Keratinocyte (primary cell): Measurements from ENCODE around the gene ZDHHC21. TPM values are rescaled to one million over a fixed set of nuclear protein-coding genes. Genes with fewer than 3 reads are reported as not detected.

Experiments
- DNase-seq: peaks from one replicate; pipeline ENCODE4 v3.0.0-alpha.2; 2011; ENCODE audit warnings: low read depth, missing footprints, low spot score
- FAIRE-seq: peaks from 2 replicates; lab custom pipeline; 2011; peaks lifted over from hg19 to GRCh38; lab: Jason Lieb, UNC
- H2AFZ ChIP-seq: 2 replicates; pipeline ENCODE4 v1.6.0; 2012; ENCODE audit warnings: low read length, control low read depth, inconsistent platforms; ENCODE audit not compliant: control insufficient read depth
- H3K27ac ChIP-seq: 2 replicates; pipeline ENCODE4 v1.5.1; 2011; ENCODE audit warnings: low read length; ENCODE audit not compliant: control insufficient read depth, insufficient read depth
- H3K27me3 ChIP-seq: 3 replicates; pipeline ENCODE4 v1.6.0; 2011; ENCODE audit warnings: low read length; ENCODE audit not compliant: control insufficient read depth, insufficient read depth; ENCODE audit errors: extremely low read depth
- H3K36me3 ChIP-seq, 2 experiments: 2 replicates in 1 of 2; 3 replicates in 1 of 2; pipeline ENCODE4 v1.5.1; 2011; ENCODE audit warnings: low read length in 2 of 2, mild to moderate bottlenecking in 1 of 2; ENCODE audit not compliant: control insufficient read depth in 2 of 2, insufficient read depth in 2 of 2; ENCODE audit errors: extremely low read depth in 1 of 2
- H3K4me1 ChIP-seq: 3 replicates; pipeline ENCODE4 v1.5.1; 2011; ENCODE audit warnings: low read length; ENCODE audit not compliant: control insufficient read depth, insufficient read depth; ENCODE audit errors: extremely low read depth
- H3K4me2 ChIP-seq: 3 replicates; pipeline ENCODE4 v1.6.0; 2011; ENCODE audit warnings: low read depth, low read length; ENCODE audit not compliant: control insufficient read depth, insufficient read depth; ENCODE audit errors: extremely low read depth
- H3K4me3 ChIP-seq, 3 experiments: fragments of 200-600 bp in 1 of 3; sonication (generic) in 1 of 3; 2 replicates in 2 of 3; 3 replicates in 1 of 3; pipeline ENCODE4 v1.5.1; 2011 to 2016; ENCODE audit warnings: low read length in 3 of 3, mild to moderate bottlenecking in 3 of 3, control low read depth in 2 of 3, inconsistent platforms in 1 of 3, low read depth in 1 of 3, mixed read lengths in 1 of 3, mixed run types in 1 of 3, moderate library complexity in 1 of 3; ENCODE audit not compliant: control insufficient read depth in 2 of 3, insufficient read depth in 2 of 3; ENCODE audit errors: extremely low read depth in 1 of 3
- H3K79me2 ChIP-seq: 2 replicates; pipeline ENCODE4 v1.6.0; 2012; ENCODE audit warnings: low read length; ENCODE audit not compliant: control insufficient read depth, insufficient read depth
- H3K9ac ChIP-seq: 3 replicates; pipeline ENCODE4 v1.6.0; 2011; ENCODE audit warnings: low read length; ENCODE audit not compliant: control insufficient read depth, insufficient read depth; ENCODE audit errors: extremely low read depth
- H3K9me1 ChIP-seq: 3 replicates; pipeline ENCODE4 v1.6.0; 2011; ENCODE audit warnings: low read length; ENCODE audit not compliant: control insufficient read depth, insufficient read depth; ENCODE audit errors: extremely low read depth
- H3K9me3 ChIP-seq: 2 replicates; pipeline ENCODE4 v1.5.1; 2012; ENCODE audit warnings: low read depth, low read length; ENCODE audit not compliant: control insufficient read depth
- H4K20me1 ChIP-seq: 3 replicates; pipeline ENCODE4 v1.6.0; 2011; ENCODE audit warnings: low read length; ENCODE audit not compliant: control insufficient read depth, insufficient read depth; ENCODE audit errors: extremely low read depth
- EZH2 ChIP-seq: IDR thresholded peaks from one replicate; pipeline ENCODE4 v1.6.1; 2012; ENCODE audit warnings: inconsistent platforms, mild to moderate bottlenecking, low read length, moderate library complexity
- dilution Hi-C: fragments of 300-500 bp; cut with MboI; formaldehyde crosslinking; loops from one replicate; pipeline ENCODE4 v1.7.0; 2020; ENCODE audit warnings: low sequenced_read_pairs; ENCODE audit not compliant: extremely low pct_ligation_motif_present
- polyA plus RNA-seq, 5 experiments: library from polyadenylated mRNA; depleted of rRNA in 3 of 5; stranded (reverse) in 3 of 5; stranded (forward) in 1 of 5; unstranded in 1 of 5; fragments of >200 nt; gene quantifications; 1 replicate in 1 of 5; 2 replicates in 3 of 5; 3 replicates in 1 of 5; pipeline versions ENCODE4 v1.2.1 to v1.2.3, GENCODE V29; 2011 to 2012; ENCODE audit warnings: missing spikeins in 2 of 5, low read depth in 1 of 5, low replicate concordance in 1 of 5
- TF ChIP-seq, protein P1 (sequence below), 3 experiments: IDR thresholded peaks in 1 of 3; conservative IDR thresholded peaks in 1 of 3; optimal IDR thresholded peaks in 1 of 3; 2 replicates in 2 of 3; 3 replicates in 1 of 3; pipeline versions ENCODE3 to v1.5.1; 2011; ENCODE audit warnings: low read length in 3 of 3, mild to moderate bottlenecking in 3 of 3, moderate library complexity in 2 of 3, control low read depth in 1 of 3, inconsistent platforms in 1 of 3; ENCODE audit not compliant: insufficient read depth in 2 of 3; ENCODE audit errors: extremely low read depth in 1 of 3

ZDHHC21 gene
- polyA plus RNA-seq, 1 donor (not counting 4 experiments of a cell fraction or from before 2014, with no cell fraction given) = 4.2 TPM

DNA sequence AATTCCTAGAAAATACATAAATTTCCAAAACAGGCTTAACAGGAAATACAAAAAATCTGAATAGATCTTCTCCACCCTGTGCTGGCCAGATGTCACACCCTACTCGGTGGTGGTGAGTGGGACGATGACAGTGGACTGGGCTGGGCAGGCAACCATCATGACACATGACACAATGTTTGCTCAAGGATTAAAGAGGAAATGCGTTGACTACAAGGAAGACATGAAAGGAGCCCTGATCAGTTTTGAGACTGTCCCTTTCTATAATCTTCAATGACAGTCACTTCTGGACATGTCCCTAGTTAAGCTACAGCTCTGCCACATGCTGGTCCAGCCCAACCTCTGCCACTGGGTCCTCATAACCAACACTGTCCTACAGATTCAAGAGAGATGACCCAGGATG, 99.8 kb downstream of the ZDHHC21 start:
- H3K27ac ChIP-seq = no peak overlapping the region

DNA sequence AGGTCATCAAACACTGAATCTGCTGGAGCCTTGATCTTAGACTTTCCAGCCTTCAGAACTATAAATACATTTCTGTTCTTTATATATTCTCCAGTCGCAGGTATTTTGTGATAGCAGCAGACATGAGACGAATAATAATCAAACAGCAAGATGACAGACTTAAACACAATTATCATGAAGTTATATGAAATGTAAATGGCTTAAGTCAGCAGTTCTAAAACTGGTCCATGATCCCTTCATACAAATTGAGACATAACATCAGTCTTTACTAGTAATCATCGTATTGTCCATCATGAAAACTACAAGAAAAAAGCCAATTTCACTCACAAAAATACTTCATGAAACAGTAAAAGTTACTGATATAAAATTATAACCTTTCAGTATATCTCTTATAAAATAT, 101.8 kb downstream of the ZDHHC21 start:
- H3K27ac ChIP-seq = no peak overlapping the region
- dilution Hi-C loops = no loop called here

More for the DNA sequence above, 99.8 kb downstream of the ZDHHC21 start:
- no peaks in the 10 kb centered on the region for H3K9me1 ChIP-seq
- H3K4me2 ChIP-seq = no peak overlapping the region
- H3K4me3 ChIP-seq = no peak overlapping the region
- no peaks in the 10 kb centered on the region for H3K9me3 ChIP-seq
- H2AFZ ChIP-seq = no peak overlapping the region
- TF ChIP-seq, protein P1, sequence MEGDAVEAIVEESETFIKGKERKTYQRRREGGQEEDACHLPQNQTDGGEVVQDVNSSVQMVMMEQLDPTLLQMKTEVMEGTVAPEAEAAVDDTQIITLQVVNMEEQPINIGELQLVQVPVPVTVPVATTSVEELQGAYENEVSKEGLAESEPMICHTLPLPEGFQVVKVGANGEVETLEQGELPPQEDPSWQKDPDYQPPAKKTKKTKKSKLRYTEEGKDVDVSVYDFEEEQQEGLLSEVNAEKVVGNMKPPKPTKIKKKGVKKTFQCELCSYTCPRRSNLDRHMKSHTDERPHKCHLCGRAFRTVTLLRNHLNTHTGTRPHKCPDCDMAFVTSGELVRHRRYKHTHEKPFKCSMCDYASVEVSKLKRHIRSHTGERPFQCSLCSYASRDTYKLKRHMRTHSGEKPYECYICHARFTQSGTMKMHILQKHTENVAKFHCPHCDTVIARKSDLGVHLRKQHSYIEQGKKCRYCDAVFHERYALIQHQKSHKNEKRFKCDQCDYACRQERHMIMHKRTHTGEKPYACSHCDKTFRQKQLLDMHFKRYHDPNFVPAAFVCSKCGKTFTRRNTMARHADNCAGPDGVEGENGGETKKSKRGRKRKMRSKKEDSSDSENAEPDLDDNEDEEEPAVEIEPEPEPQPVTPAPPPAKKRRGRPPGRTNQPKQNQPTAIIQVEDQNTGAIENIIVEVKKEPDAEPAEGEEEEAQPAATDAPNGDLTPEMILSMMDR (optimal IDR thresholded peaks at IDR 0.05 in 1 of 3, IDR thresholded peaks at IDR 0.05 in 1 of 3, conservative IDR thresholded peaks at IDR 0.05 in 1 of 3; ENCODE audit: extremely low read depth in 1 of 3, insufficient read depth in 2 of 3, low read length in 3 of 3) = no peak
- TF ChIP-seq EZH2 = no peak
- H3K4me1 ChIP-seq = no peaks in the 10 kb centered on the region
- dilution Hi-C loops = no loop called here
- H3K27me3 ChIP-seq = no peaks in the 10 kb centered on the region
- no peak for DNase-seq
- H3K9ac ChIP-seq = no peak overlapping the region
- H3K36me3 ChIP-seq = peaks cover 0 to 2% of the 10 kb centered on the region in 2 experiments
- no peaks in the 10 kb centered on the region for H3K79me2 ChIP-seq
- no peaks in the 10 kb centered on the region for H4K20me1 ChIP-seq
- FAIRE-seq = no peak

More for the DNA sequence above, 101.8 kb downstream of the ZDHHC21 start:
- FAIRE-seq (no peak), DNase-seq (no peak)
- Histone ChIP-seq H3K4me3 (no peak overlapping the region), H3K4me1 (no peaks in the 10 kb centered on the region), H3K79me2 (no peaks in the 10 kb centered on the region), H2AFZ (no peak overlapping the region), H3K36me3 (peaks cover 0 to 3% of the 10 kb centered on the region in 2 experiments), H3K27me3 (no peaks in the 10 kb centered on the region), H3K9me1 (no peaks in the 10 kb centered on the region), H3K9ac (no peak overlapping the region), H4K20me1 (no peaks in the 10 kb centered on the region), H3K9me3 (no peaks in the 10 kb centered on the region), H3K4me2 (no peak overlapping the region)
- TF ChIP-seq EZH2 = no peak
- TF ChIP-seq, protein P1 (optimal IDR thresholded peaks at IDR 0.05 in 1 of 3, IDR thresholded peaks at IDR 0.05 in 1 of 3, conservative IDR thresholded peaks at IDR 0.05 in 1 of 3; ENCODE audit: extremely low read depth in 1 of 3, insufficient read depth in 2 of 3, low read length in 3 of 3) = no peak
